ENCODE measurements around the gene EPB41L5.

GRCh38 chr2:120177973-120178372 lies 165.1 kb downstream of the EPB41L5 start:
- TF ChIP-seq CTCF (IDR thresholded peaks at IDR 0.05; ENCODE audit: low read depth, low read length, missing input control) (no peak), EGR1 (IDR thresholded peaks at IDR 0.05; ENCODE audit: low read depth in 2 of 2) (no peak), NR2F2 (IDR thresholded peaks at IDR 0.05) (no peak), GABPA (IDR thresholded peaks at IDR 0.05 in 1 of 2, conservative IDR thresholded peaks at IDR 0.05 in 1 of 2) (no peak), JUND (IDR thresholded peaks at IDR 0.05) (no peak)

Measured in liver (tissue), 3 donors.